ENCODE measurements around the gene DXO. TPM values are rescaled to one million over a fixed set of nuclear protein-coding genes. Genes with fewer than 3 reads are reported as not detected.

The DXO gene
- total and polyA plus RNA-seq, 2 of the 13 experiments (the other 11 are each of a cell fraction or from before 2014, with no cell fraction given), result 18.6 to 26.2 TPM

DNA sequence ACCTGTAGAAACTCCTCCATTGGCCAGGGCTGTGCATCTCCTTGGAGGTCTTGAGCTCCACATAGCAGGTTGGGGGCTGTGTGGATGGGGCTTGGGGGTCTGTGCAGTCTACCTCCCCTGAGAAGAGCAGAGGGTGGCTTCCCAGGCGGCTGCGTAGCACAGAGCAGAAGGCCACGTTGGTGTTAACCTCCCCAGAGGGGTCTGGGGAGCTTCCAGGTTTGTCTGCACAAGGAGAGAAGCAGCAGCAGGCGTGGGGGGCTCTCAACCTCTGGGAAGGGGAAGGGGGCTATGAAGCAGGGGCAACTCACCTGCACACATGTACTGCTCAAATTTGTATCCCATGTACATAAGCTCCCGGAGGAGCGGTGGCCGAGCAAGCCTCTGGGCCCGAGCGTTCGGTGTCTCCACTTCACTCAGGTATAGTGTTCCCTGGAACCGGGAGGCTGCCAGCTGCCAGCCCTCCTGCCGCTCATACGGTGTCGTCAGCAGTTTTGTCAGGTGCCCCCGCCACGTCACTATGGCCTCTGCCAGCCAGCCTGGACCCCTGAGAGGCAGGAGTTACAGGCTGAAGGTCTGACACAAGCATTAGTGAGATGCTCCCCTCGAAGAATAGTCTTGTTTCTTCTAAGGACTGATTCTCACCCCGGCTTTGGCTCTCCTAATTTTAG, 1.2 kb downstream of the DXO start (continued):
- TF ChIP-seq AGO2 (optimal IDR thresholded peaks at IDR 0.05; ENCODE audit: low read depth, low read length), result peak; percentile 89
- TF ChIP-seq, protein P1, sequence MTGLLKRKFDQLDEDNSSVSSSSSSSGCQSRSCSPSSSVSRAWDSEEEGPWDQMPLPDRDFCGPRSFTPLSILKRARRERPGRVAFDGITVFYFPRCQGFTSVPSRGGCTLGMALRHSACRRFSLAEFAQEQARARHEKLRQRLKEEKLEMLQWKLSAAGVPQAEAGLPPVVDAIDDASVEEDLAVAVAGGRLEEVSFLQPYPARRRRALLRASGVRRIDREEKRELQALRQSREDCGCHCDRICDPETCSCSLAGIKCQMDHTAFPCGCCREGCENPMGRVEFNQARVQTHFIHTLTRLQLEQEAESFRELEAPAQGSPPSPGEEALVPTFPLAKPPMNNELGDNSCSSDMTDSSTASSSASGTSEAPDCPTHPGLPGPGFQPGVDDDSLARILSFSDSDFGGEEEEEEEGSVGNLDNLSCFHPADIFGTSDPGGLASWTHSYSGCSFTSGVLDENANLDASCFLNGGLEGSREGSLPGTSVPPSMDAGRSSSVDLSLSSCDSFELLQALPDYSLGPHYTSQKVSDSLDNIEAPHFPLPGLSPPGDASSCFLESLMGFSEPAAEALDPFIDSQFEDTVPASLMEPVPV (CRISPR knock-in tag; IDR thresholded peaks at IDR 0.05), result no peak
- 0 out of 2 replicates have a peak, but pooled peaks have one; percentile 22 for TF ChIP-seq ZNF225 (CRISPR knock-in tag; IDR thresholded peaks at IDR 0.05)
- TF ChIP-seq ZNF737 (CRISPR knock-in tag; IDR thresholded peaks at IDR 0.05; ENCODE audit: borderline replicate concordance), result no peak
- TF ChIP-seq CERS6 (CRISPR knock-in tag; IDR thresholded peaks at IDR 0.05), result no peak
- TF ChIP-seq AGO1 (IDR thresholded peaks at IDR 0.05; ENCODE audit: low read depth, low read length, poor library complexity, severe bottlenecking), result peak; percentile 27
- no peak for TF ChIP-seq ZNF205 (CRISPR knock-in tag; IDR thresholded peaks at IDR 0.05)
- TF ChIP-seq ZC3H13 (CRISPR knock-in tag; IDR thresholded peaks at IDR 0.05), result peak; percentile 27; the same call in 1 of the 2 replicates
- 0 out of 2 replicates have a peak, but pooled peaks have one; percentile 51 for TF ChIP-seq ZBTB42 (CRISPR knock-in tag; IDR thresholded peaks at IDR 0.05)
- no peak for TF ChIP-seq ZNF773 (CRISPR knock-in tag; IDR thresholded peaks at IDR 0.05; ENCODE audit: borderline replicate concordance)
- TF ChIP-seq, protein P2, sequence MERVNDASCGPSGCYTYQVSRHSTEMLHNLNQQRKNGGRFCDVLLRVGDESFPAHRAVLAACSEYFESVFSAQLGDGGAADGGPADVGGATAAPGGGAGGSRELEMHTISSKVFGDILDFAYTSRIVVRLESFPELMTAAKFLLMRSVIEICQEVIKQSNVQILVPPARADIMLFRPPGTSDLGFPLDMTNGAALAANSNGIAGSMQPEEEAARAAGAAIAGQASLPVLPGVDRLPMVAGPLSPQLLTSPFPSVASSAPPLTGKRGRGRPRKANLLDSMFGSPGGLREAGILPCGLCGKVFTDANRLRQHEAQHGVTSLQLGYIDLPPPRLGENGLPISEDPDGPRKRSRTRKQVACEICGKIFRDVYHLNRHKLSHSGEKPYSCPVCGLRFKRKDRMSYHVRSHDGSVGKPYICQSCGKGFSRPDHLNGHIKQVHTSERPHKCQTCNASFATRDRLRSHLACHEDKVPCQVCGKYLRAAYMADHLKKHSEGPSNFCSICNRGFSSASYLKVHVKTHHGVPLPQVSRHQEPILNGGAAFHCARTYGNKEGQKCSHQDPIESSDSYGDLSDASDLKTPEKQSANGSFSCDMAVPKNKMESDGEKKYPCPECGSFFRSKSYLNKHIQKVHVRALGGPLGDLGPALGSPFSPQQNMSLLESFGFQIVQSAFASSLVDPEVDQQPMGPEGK (CRISPR knock-in tag; IDR thresholded peaks at IDR 0.05), result 0 out of 2 replicates have a peak, but pooled peaks have one; percentile 4
- TF ChIP-seq RORA (CRISPR knock-in tag; IDR thresholded peaks at IDR 0.05), result no peak
- TF ChIP-seq, protein P3, sequence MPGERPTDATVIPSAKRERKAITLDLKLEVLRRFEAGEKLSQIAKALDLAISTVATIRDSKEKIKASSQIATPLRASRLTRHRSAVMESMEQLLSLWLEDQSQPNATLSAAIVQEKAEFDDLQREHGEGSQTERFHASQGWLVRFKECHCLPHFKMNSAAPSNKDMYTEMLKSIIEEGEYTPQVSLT (CRISPR knock-in tag; IDR thresholded peaks at IDR 0.05; ENCODE audit: borderline replicate concordance, low read depth), result no peak; the same call in 1 of the 2 replicates
- TF ChIP-seq NCOA2 (CRISPR knock-in tag; IDR thresholded peaks at IDR 0.05), result no peak
- no peak for TF ChIP-seq ZNF292 (CRISPR knock-in tag; IDR thresholded peaks at IDR 0.05; ENCODE audit: borderline replicate concordance, low read depth)
- TF ChIP-seq ZMAT3 (CRISPR knock-in tag; conservative IDR thresholded peaks at IDR 0.05), result 0 out of 2 replicates have a peak, but pooled peaks have one; percentile 25
- no peak for TF ChIP-seq STAG1 (CRISPR knock-in tag; IDR thresholded peaks at IDR 0.05)
- TF ChIP-seq POLR2G (IDR thresholded peaks at IDR 0.05; ENCODE audit: low read depth, low read length), result peak; percentile 10; the same call in 1 of the 2 replicates
- TF ChIP-seq ZNF207 (IDR thresholded peaks at IDR 0.05; ENCODE audit: borderline replicate concordance), result no peak
- no peak for TF ChIP-seq DMTF1 (CRISPR knock-in tag; IDR thresholded peaks at IDR 0.05)
- TF ChIP-seq NFYB (CRISPR knock-in tag; IDR thresholded peaks at IDR 0.05), result 0 out of 2 replicates have a peak, but pooled peaks have one; percentile 11

All from HepG2 (cell line).